ENCODE measurements around the gene TCP10L.

Gene TCP10L

DNA sequence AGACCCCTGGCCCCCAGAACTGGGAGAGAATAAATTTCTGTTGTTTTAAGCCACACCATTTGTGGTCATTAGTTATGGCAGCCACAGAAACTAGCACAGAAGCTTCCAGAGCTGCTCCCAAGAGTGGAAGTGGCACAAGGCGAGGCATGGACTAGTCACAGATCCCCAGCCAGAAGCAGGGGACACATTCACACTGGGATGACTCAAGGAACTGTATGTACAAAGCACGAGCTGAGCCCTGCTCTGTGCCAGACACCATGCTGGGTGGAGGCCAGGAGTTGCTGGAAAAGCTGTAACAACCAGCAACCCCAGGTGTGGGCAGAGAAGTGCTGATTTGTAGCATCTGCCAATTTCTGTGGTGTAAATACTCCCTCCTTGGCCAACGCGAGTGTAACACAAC, 55.6 kb downstream of the TCP10L start:
- TF ChIP-seq, protein P1, sequence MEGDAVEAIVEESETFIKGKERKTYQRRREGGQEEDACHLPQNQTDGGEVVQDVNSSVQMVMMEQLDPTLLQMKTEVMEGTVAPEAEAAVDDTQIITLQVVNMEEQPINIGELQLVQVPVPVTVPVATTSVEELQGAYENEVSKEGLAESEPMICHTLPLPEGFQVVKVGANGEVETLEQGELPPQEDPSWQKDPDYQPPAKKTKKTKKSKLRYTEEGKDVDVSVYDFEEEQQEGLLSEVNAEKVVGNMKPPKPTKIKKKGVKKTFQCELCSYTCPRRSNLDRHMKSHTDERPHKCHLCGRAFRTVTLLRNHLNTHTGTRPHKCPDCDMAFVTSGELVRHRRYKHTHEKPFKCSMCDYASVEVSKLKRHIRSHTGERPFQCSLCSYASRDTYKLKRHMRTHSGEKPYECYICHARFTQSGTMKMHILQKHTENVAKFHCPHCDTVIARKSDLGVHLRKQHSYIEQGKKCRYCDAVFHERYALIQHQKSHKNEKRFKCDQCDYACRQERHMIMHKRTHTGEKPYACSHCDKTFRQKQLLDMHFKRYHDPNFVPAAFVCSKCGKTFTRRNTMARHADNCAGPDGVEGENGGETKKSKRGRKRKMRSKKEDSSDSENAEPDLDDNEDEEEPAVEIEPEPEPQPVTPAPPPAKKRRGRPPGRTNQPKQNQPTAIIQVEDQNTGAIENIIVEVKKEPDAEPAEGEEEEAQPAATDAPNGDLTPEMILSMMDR (IDR thresholded peaks at IDR 0.05; ENCODE audit: extremely low read depth, missing control alignments): no peak
- DNase-seq (ENCODE audit: low spot score): no peak

DNA sequence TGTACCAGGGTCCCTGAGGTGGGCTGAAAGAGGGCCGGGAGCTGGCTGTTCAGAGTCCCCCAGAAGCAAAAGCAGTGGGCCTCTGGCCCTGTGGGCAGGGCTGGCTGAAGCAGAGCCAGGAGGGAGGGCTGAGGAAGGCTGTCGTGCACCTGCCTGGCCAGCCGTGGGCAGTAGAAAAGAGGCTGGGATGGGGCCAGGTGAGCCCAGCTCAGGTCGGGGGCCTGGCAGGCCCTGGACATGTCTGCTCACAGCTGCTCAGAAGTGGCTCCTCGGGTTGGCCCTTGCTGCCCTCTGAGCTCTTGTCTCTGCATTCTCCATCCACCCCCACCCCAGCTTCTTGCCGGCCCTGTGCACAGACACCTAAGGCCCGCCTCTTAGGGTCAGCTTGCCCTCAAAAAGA, 60.0 kb downstream of the TCP10L start:
- DNase-seq (ENCODE audit: low spot score): no peak
- TF ChIP-seq, protein P1 (IDR thresholded peaks at IDR 0.05; ENCODE audit: extremely low read depth, missing control alignments): no peak

DNA sequence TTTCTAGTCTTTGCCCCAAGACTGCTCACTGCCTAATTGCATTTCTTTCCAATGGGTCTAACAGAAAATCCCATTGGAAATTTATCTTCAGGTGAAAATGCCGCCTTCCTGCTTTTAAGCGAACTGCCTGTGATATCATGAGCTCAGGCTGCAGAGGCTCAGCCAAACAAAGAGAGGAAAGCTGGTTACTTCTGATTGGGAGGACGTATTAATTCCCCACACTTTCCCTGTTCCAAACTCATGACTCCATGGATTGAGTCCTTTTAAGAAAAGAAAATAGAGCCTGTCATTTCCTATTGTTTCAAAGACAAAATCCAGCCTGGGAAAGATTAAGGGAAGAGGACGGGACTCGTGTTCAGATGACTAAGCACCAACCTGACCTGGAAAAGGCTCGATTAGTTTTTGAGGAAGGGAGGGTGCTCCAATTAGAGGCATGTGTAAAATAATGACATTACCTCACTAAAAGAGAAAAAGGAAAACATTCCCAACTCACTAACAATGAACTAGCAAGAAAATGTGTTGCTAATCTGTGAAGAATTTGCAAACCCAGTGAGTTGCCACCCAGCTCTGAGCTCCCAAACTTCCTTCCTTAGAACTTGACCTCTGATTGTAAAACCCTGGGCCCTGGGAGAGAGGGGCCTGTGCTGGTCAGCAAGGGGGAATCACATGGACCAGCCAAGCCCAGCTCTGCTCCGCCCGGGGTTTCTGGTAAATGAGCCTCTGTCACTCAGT, 61.2 kb downstream of the TCP10L start:
- DNase-seq (ENCODE audit: low spot score): no peak
- TF ChIP-seq, protein P1 (IDR thresholded peaks at IDR 0.05; ENCODE audit: extremely low read depth, missing control alignments): no peak
